ENCODE data around the gene KNDC1. TPM values are rescaled to one million over a fixed set of nuclear protein-coding genes. Genes with fewer than 3 reads are reported as not detected.
"Not testable (repeated sequence)": the region's sequence is repeated elsewhere in the genome, so short reads cannot be mapped to it uniquely, and the experiment has no call there.

KNDC1 gene
- total RNA-seq, 2 donors from 2014 or later = 0.59 to 1.8 TPM

- Histone ChIP-seq H3K27ac (no peak overlapping the region), H3K4me1 (no peaks in the 10 kb centered on the region), H3K36me3 (no peaks in the 10 kb centered on the region), H3K4me3 (no peak overlapping the region), H3K9me3 (peaks cover 0 to 12% of the 10 kb centered on the region in 2 donors), H3K27me3 (no peaks in the 10 kb centered on the region)
- no peak for TF ChIP-seq CTCF (IDR thresholded peaks at IDR 0.05)
- no peak for DNase-seq (ENCODE audit: low spot score)
Measured at GRCh38 chr10:133143200-133143533, 16.9 kb upstream of the KNDC1 start.

- H3K27me3 ChIP-seq = no peaks in the 10 kb centered on the region
- no peak for DNase-seq (ENCODE audit: low spot score)
Measured at GRCh38 chr10:133143546-133143945, 16.5 kb upstream of the KNDC1 start.

GRCh38 chr10:133144771-133145170, 15.2 kb upstream of the KNDC1 start:
- Histone ChIP-seq H3K4me3 (no peak overlapping the region), H3K36me3 (no peaks in the 10 kb centered on the region), H3K4me1 (no peaks in the 10 kb centered on the region), H3K9me3 (peaks cover 0 to 17% of the 10 kb centered on the region in 2 donors), H3K27me3 (no peaks in the 10 kb centered on the region), H3K27ac (no peak overlapping the region)
- no peak for TF ChIP-seq CTCF (IDR thresholded peaks at IDR 0.05)
- DNase-seq (ENCODE audit: low spot score) = no peak

More at GRCh38 chr10:133143546-133143945, 16.5 kb upstream of the KNDC1 start:
- H3K27ac ChIP-seq = no peak overlapping the region
- no peak overlapping the region for H3K4me3 ChIP-seq
- H3K36me3 ChIP-seq = no peaks in the 10 kb centered on the region
- no peaks in the 10 kb centered on the region for H3K4me1 ChIP-seq
- H3K9me3 ChIP-seq = peaks cover 0 to 15% of the 10 kb centered on the region in 2 donors
- no peak for TF ChIP-seq CTCF (IDR thresholded peaks at IDR 0.05)

GRCh38 chr10:133150226-133150625, 9.8 kb upstream of the KNDC1 start:
- H3K27me3 ChIP-seq = no peaks in the 10 kb centered on the region

GRCh38 chr10:133150656-133151055, 9.4 kb upstream of the KNDC1 start:
- no peaks in the 10 kb centered on the region for H3K27me3 ChIP-seq
- DNase-seq (ENCODE audit: low spot score) = no peak

More at GRCh38 chr10:133150226-133150625, 9.8 kb upstream of the KNDC1 start:
- no peak for DNase-seq (ENCODE audit: low spot score)
- no peak overlapping the region for H3K27ac ChIP-seq
- TF ChIP-seq CTCF (IDR thresholded peaks at IDR 0.05) = no peak
- H3K4me1 ChIP-seq = no peaks in the 10 kb centered on the region
- H3K4me3 ChIP-seq = no peak overlapping the region
- peaks cover 0 to 23% of the 10 kb centered on the region in 2 donors for H3K9me3 ChIP-seq
- no peaks in the 10 kb centered on the region for H3K36me3 ChIP-seq

DNA sequence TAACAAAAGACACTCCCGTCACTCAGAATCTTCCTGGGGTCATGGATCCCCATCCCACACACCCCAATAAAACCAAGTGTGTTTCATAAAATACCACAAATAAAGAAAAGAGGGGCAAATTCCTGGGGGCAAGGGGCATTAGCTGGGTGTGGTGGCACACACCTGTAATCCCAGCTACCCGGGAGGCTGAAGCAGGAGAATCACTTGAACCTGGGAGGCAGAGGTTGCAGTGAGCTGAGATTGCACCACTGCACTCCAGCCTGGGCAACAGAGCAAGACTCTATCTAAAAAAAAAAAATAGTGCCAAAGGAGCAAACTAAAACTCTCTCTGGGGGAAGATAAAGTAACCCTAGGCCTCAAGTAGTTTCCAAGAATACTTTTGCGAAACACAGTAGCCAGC, 8.9 kb upstream of the KNDC1 start:
- peaks cover 0 to 23% of the 10 kb centered on the region in 2 donors for H3K9me3 ChIP-seq
- H3K36me3 ChIP-seq; DNase-seq (ENCODE audit: low spot score); H3K27ac ChIP-seq; H3K4me3 ChIP-seq; H3K4me1 ChIP-seq; H3K27me3 ChIP-seq: not testable (repeated sequence)

More at GRCh38 chr10:133150656-133151055, 9.4 kb upstream of the KNDC1 start:
- H3K9me3 ChIP-seq = peaks cover 0 to 23% of the 10 kb centered on the region in 2 donors
- no peaks in the 10 kb centered on the region for H3K4me1 ChIP-seq
- H3K27ac ChIP-seq = no peak overlapping the region
- H3K36me3 ChIP-seq = no peaks in the 10 kb centered on the region
- no peak overlapping the region for H3K4me3 ChIP-seq
- TF ChIP-seq CTCF (IDR thresholded peaks at IDR 0.05) = no peak
